ENCODE data around the gene GABPB2. TPM values are rescaled to one million over a fixed set of nuclear protein-coding genes. Genes with fewer than 3 reads are reported as not detected.
A peak's percentile ranks its signal among the peaks of the same experiment; 100 is the strongest.

GABPB2 gene
- polyA plus RNA-seq (2012; rRNA removed), result 2.4 and 3.9 TPM in 2 replicates
- polyA plus RNA-seq (2012; cell fraction: cytosol; rRNA removed), result 2.3 and 2.6 TPM in 2 replicates
- polyA plus RNA-seq (2012; cell fraction: nucleus; rRNA removed), result 4.2 and 6.1 TPM in 2 replicates

DNA sequence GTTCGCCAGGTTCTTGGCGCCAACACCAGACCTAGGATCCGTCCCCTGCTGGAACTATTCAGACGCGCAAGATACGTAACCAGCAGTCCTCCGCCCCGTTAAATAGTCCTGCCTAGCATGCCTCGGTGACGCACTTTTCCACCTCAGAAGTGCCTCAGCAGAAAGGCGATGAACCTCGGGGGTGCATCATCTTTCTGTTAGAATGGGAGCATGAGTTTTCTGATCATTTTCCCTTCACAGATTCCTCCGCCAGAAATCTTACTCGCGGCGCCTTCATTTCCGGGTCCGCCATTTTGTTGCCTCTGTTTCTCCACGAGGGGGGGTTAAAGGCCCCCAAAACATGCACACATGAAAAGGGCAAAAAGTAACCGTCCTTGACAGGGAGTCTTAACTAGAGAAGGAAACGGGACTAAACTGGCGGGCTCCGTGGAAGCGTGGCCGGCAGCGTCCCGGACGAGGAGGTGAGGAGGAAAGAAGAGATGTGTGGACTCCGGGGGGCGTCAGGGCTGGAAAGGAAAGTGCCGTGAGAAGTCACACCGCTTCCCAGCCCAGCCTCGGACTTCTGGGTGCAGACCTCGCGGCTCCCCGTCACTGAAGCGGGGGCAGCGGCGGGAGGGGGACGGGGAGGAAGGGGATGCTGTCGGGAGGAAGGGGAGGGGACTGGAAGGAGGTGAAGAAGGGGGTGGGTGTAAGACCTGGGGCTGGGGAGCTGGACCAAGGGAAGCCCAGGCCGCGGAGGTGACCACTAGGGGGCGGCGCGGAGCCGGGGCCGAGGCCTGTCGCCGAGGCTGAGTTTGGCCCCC, at the start of gene GABPB2:
TSS of gene GABPB2 (plus strand) at position 288 of the 803 bp plus-strand sequence. CDS start 17,429 bp downstream, outside the sequence.
- POLR2A ChIA-PET, result interaction anchor here (0.5 to 0.9 kb wide), 4 partner anchors 8 to 491 kb away, joined by 3 to 5 read pairs (median 4); partner anchors contain the start of genes MCL1, MLLT11 and SCNM1
- 46% methylated on average over 49 of the region's 50 CpGs for WGBS (ENCODE audit: low lambda C conversion rate)
- TF ChIP-seq FOXJ3 (CRISPR knock-in tag; IDR thresholded peaks at IDR 0.05) (no peak), FOXM1 (IDR thresholded peaks at IDR 0.05; ENCODE audit: low read depth) (no peak), MEF2A (IDR thresholded peaks at IDR 0.05; ENCODE audit: borderline replicate concordance, low read depth) (no peak), MXI1 (IDR thresholded peaks at IDR 0.05; ENCODE audit: low read depth, low read length) (peak; percentile 73; the same call in 1 of the 2 replicates), CHD2 (IDR thresholded peaks at IDR 0.05; ENCODE audit: low read length, partially characterized antibody) (peak; percentile 94), RAD21 (IDR thresholded peaks at IDR 0.05; ENCODE audit: low read length) (peak; percentile 35), RXRA (IDR thresholded peaks at IDR 0.05; ENCODE audit: borderline replicate concordance, low read depth) (no peak), RFX5 (IDR thresholded peaks at IDR 0.05; ENCODE audit: low read length) (0 out of 2 replicates have a peak, but pooled peaks have one; percentile 29), YY1 (IDR thresholded peaks at IDR 0.05; ENCODE audit: low read depth) (peak; percentile 94), TEAD4 (IDR thresholded peaks at IDR 0.05; ENCODE audit: borderline replicate concordance, insufficient read depth) (no peak), NFIC (IDR thresholded peaks at IDR 0.05; ENCODE audit: borderline replicate concordance) (peak; percentile 14; the same call in 1 of the 2 replicates), EZH2phosphoT487 (IDR thresholded peaks at IDR 0.05; ENCODE audit: borderline replicate concordance, low read depth) (no peak), GATA2 (CRISPR knock-in tag; IDR thresholded peaks at IDR 0.05) (no peak), POLR2AphosphoS5 (IDR thresholded peaks at IDR 0.05; ENCODE audit: low read depth, low read length) (peak; percentile 13; the same call in 1 of the 2 replicates), CTCF (IDR thresholded peaks at IDR 0.05) (peak; percentile 73), EP300 (IDR thresholded peaks at IDR 0.05; ENCODE audit: borderline replicate concordance in 1 of 2, low read depth in 1 of 2, low read length in 1 of 2) (no peak), JUND (IDR thresholded peaks at IDR 0.05) (no peak; the same call in 1 of the 2 replicates), ELF1 (IDR thresholded peaks at IDR 0.05) (peak; percentile 80)
- TF ChIP-seq, protein P1, sequence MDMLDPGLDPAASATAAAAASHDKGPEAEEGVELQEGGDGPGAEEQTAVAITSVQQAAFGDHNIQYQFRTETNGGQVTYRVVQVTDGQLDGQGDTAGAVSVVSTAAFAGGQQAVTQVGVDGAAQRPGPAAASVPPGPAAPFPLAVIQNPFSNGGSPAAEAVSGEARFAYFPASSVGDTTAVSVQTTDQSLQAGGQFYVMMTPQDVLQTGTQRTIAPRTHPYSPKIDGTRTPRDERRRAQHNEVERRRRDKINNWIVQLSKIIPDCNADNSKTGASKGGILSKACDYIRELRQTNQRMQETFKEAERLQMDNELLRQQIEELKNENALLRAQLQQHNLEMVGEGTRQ (IDR thresholded peaks at IDR 0.05; ENCODE audit: borderline replicate concordance, low read depth, low read length), result no peak
- TF ChIP-seq, protein P2, sequence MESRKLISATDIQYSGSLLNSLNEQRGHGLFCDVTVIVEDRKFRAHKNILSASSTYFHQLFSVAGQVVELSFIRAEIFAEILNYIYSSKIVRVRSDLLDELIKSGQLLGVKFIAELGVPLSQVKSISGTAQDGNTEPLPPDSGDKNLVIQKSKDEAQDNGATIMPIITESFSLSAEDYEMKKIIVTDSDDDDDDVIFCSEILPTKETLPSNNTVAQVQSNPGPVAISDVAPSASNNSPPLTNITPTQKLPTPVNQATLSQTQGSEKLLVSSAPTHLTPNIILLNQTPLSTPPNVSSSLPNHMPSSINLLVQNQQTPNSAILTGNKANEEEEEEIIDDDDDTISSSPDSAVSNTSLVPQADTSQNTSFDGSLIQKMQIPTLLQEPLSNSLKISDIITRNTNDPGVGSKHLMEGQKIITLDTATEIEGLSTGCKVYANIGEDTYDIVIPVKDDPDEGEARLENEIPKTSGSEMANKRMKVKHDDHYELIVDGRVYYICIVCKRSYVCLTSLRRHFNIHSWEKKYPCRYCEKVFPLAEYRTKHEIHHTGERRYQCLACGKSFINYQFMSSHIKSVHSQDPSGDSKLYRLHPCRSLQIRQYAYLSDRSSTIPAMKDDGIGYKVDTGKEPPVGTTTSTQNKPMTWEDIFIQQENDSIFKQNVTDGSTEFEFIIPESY (IDR thresholded peaks at IDR 0.05; ENCODE audit: borderline replicate concordance, low read depth), result no peak
- TF ChIP-seq, protein P3, sequence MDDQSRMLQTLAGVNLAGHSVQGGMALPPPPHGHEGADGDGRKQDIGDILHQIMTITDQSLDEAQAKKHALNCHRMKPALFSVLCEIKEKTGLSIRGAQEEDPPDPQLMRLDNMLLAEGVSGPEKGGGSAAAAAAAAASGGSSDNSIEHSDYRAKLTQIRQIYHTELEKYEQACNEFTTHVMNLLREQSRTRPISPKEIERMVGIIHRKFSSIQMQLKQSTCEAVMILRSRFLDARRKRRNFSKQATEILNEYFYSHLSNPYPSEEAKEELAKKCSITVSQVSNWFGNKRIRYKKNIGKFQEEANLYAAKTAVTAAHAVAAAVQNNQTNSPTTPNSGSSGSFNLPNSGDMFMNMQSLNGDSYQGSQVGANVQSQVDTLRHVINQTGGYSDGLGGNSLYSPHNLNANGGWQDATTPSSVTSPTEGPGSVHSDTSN (IDR thresholded peaks at IDR 0.05), result peak; percentile 66
- TF ChIP-seq, protein P4, sequence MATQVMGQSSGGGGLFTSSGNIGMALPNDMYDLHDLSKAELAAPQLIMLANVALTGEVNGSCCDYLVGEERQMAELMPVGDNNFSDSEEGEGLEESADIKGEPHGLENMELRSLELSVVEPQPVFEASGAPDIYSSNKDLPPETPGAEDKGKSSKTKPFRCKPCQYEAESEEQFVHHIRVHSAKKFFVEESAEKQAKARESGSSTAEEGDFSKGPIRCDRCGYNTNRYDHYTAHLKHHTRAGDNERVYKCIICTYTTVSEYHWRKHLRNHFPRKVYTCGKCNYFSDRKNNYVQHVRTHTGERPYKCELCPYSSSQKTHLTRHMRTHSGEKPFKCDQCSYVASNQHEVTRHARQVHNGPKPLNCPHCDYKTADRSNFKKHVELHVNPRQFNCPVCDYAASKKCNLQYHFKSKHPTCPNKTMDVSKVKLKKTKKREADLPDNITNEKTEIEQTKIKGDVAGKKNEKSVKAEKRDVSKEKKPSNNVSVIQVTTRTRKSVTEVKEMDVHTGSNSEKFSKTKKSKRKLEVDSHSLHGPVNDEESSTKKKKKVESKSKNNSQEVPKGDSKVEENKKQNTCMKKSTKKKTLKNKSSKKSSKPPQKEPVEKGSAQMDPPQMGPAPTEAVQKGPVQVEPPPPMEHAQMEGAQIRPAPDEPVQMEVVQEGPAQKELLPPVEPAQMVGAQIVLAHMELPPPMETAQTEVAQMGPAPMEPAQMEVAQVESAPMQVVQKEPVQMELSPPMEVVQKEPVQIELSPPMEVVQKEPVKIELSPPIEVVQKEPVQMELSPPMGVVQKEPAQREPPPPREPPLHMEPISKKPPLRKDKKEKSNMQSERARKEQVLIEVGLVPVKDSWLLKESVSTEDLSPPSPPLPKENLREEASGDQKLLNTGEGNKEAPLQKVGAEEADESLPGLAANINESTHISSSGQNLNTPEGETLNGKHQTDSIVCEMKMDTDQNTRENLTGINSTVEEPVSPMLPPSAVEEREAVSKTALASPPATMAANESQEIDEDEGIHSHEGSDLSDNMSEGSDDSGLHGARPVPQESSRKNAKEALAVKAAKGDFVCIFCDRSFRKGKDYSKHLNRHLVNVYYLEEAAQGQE (IDR thresholded peaks at IDR 0.05; ENCODE audit: low read depth, low read length), result no peak; the same call in 1 of the 2 replicates

More for the DNA sequence above, at the start of gene GABPB2:
- H3K27me3 ChIP-seq (ENCODE audit: insufficient read depth), result no peaks in the 10 kb centered on the region
- peaks cover 42% of the 10 kb centered on the region for H3K79me2 ChIP-seq (ENCODE audit: insufficient read depth)
- CTCF ChIA-PET, result interaction anchor here (0.6 to 4.6 kb wide), 15 partner anchors 9 to 95 kb away, joined by 3 to 32 read pairs (median 4); partner anchors contain the start of genes C1orf56, CDC42SE1, LYSMD1 and MLLT11
- peaks cover 47% of the 10 kb centered on the region for H3F3A ChIP-seq (replicated peaks; ENCODE audit: insufficient read depth)
- H3K4me3 ChIP-seq (ENCODE audit: low read depth in 2 of 2, low read length in 1 of 2), result peak within 1 kb of the TSS; percentile 50 to 57
- peak within 1 kb of the TSS; percentile 56; the same call in 1 of the 2 replicates for H2AFZ ChIP-seq (ENCODE audit: low read depth)
- peak; percentile 89 for DNase-seq
- peak within 1 kb of the TSS; percentile 91 to 95 for H3K27ac ChIP-seq (ENCODE audit: low read depth in 2 of 2, low read length in 1 of 2)
- no peaks in the 10 kb centered on the region for H3K9me3 ChIP-seq
- H4K20me1 ChIP-seq (ENCODE audit: insufficient read depth), result peaks cover 17% of the 10 kb centered on the region
- H3K9me2 ChIP-seq, result no peaks in the 10 kb centered on the region
- peak within 1 kb of the TSS; percentile 77 for H3K9ac ChIP-seq
- no peaks in the 10 kb centered on the region; a peak in 1 of 4 replicates for H3K4me1 ChIP-seq (ENCODE audit: control insufficient read depth in 1 of 2, insufficient read depth in 2 of 2, low read depth in 1 of 2, low read length in 1 of 2)
- peaks cover 21 to 36% of the 10 kb centered on the region in 2 experiments for H3K36me3 ChIP-seq (replicated peaks in 1 of 2; ENCODE audit: control insufficient read depth in 1 of 2, insufficient read depth in 2 of 2, low read length in 1 of 2)
- H3K4me2 ChIP-seq, result peak within 1 kb of the TSS; percentile 79

Measured in SK-N-SH (cell line).